HEK293T (cell line): ENCODE measurements around the gene STPG3.

Source experiments
- CTCF ChIA-PET: fragments of 350-600 bp; formaldehyde crosslinking; extraction: SDS; loops from one replicate; lab custom pipeline; 2021; ENCODE audit warnings: antibody characterized with exemption, inconsistent platforms; lab: Yijun Ruan, JAX
- POLR2A ChIA-PET: fragments of 350-600 bp; formaldehyde crosslinking; extraction: SDS; loops from one replicate; lab custom pipeline; 2020; ENCODE audit warnings: antibody characterized with exemption, inconsistent platforms; lab: Yijun Ruan, JAX
- DNase-seq: peaks from one replicate; pipeline ENCODE4 v3.0.0; 2012; ENCODE audit warnings: mixed read lengths; ENCODE audit errors: extremely low spot score
- ARNT ChIP-seq: fragments of 450-650 bp; IDR thresholded peaks from 2 replicates; pipeline ENCODE4 v1.6.1; 2017; ENCODE audit warnings: mild to moderate bottlenecking
- BHLHE40 ChIP-seq: fragments of 450-650 bp; IDR thresholded peaks from 2 replicates; pipeline ENCODE4 v1.6.1; 2016; ENCODE audit warnings: mild to moderate bottlenecking, moderate library complexity, borderline replicate concordance
- CTBP1 ChIP-seq: fragments of 450-650 bp; IDR thresholded peaks from 2 replicates; pipeline ENCODE4 v1.6.1; 2016; ENCODE audit warnings: borderline replicate concordance
- ELF4 ChIP-seq: fragments of 450-650 bp; IDR thresholded peaks from 2 replicates; pipeline ENCODE4 v1.6.1; 2017; ENCODE audit warnings: antibody characterized with exemption
- FOXA1 ChIP-seq: fragments of 450-650 bp; IDR thresholded peaks from 2 replicates; pipeline ENCODE4 v1.6.1; 2016; ENCODE audit warnings: mild to moderate bottlenecking
- FOXK2 ChIP-seq: fragments of 450-650 bp; IDR thresholded peaks from 2 replicates; pipeline ENCODE4 v1.6.1; 2016; ENCODE audit warnings: mild to moderate bottlenecking
- FOXM1 ChIP-seq: fragments of 450-650 bp; IDR thresholded peaks from 2 replicates; pipeline ENCODE4 v1.6.1; 2017; ENCODE audit warnings: mild to moderate bottlenecking, borderline replicate concordance
- HDGF ChIP-seq: fragments of 450-650 bp; IDR thresholded peaks from 2 replicates; pipeline ENCODE4 v1.6.1; 2017; ENCODE audit warnings: antibody characterized with exemption, borderline replicate concordance
- L3MBTL2 ChIP-seq: fragments of 450-650 bp; conservative IDR thresholded peaks from 2 replicates; pipeline ENCODE4 v1.6.1; 2016; ENCODE audit warnings: mild to moderate bottlenecking
- LEF1 ChIP-seq: fragments of 450-650 bp; IDR thresholded peaks from 2 replicates; pipeline ENCODE4 v1.6.1; 2017; ENCODE audit warnings: mild to moderate bottlenecking, borderline replicate concordance
- NFRKB ChIP-seq: fragments of 450-650 bp; IDR thresholded peaks from 2 replicates; pipeline ENCODE4 v1.6.1; 2016; ENCODE audit warnings: mild to moderate bottlenecking, moderate library complexity
- PKNOX1 ChIP-seq: fragments of 450-650 bp; IDR thresholded peaks from 2 replicates; pipeline ENCODE4 v1.6.1; 2016
- SP1 ChIP-seq: fragments of 450-650 bp; IDR thresholded peaks from 2 replicates; pipeline ENCODE4 v1.6.1; 2017
- SUZ12 ChIP-seq: fragments of 450-650 bp; IDR thresholded peaks from 2 replicates; pipeline ENCODE4 v1.6.1; 2016; ENCODE audit warnings: mild to moderate bottlenecking
- TARDBP ChIP-seq: fragments of 450-650 bp; IDR thresholded peaks from 2 replicates; pipeline ENCODE4 v1.6.1; 2016
- ZNF384 ChIP-seq: fragments of 450-650 bp; IDR thresholded peaks from 2 replicates; pipeline ENCODE4 v1.6.1; 2016

The STPG3 gene

GRCh38 chr9:137211532-137211931, 39.6 kb upstream of the STPG3 start:
- POLR2A ChIA-PET, result interaction anchor here (0.6 to 1.1 kb wide), 2 partner anchors 9 to 11 kb away, joined by 3 to 5 read pairs; partner anchors contain the start of gene RNF208
- no peak for DNase-seq

DNA sequence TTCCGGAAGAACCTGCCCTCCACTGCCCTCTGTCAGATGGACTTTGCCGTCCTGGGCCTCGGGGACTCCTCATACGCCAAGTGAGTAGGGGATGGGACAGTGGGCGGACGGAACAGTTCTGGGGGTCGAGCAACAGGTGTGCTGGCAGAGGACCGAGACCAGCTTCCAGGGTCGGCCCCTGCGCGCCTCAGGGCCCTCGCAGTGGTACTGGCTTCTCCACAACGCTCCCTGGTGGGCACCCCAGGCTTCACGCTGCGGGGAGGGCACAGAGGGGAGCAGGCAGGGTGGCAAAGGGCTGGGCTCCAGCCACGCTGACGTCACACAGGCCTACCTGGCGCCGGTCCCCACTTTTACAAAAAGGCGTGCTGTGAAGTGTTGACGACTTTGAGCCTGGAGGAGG, 38.6 kb upstream of the STPG3 start:
- POLR2A ChIA-PET, result interaction anchor here (1.0 to 1.5 kb wide), 3 partner anchors 10 to 23 kb away, joined by 3 to 5 read pairs (median 3); partner anchors contain the start of gene RNF208
- no peak for DNase-seq
- TF ChIP-seq SP1 (no peak), L3MBTL2 (no peak), FOXM1 (no peak), CTBP1 (no peak), FOXA1 (no peak), BHLHE40 (no peak), NFRKB (no peak), PKNOX1 (no peak), FOXK2 (no peak), HDGF (no peak), LEF1 (no peak), TARDBP (no peak), ARNT (no peak), ELF4 (no peak), SUZ12 (no peak), ZNF384 (no peak)
- CTCF ChIA-PET, result no interaction called here

More at GRCh38 chr9:137211532-137211931, 39.6 kb upstream of the STPG3 start:
- CTCF ChIA-PET, result no interaction called here
- TF ChIP-seq LEF1 (no peak), TARDBP (no peak), FOXA1 (no peak), HDGF (no peak), FOXM1 (no peak), ARNT (no peak), FOXK2 (no peak), CTBP1 (no peak), PKNOX1 (no peak), NFRKB (no peak), SP1 (no peak), L3MBTL2 (no peak)

DNA sequence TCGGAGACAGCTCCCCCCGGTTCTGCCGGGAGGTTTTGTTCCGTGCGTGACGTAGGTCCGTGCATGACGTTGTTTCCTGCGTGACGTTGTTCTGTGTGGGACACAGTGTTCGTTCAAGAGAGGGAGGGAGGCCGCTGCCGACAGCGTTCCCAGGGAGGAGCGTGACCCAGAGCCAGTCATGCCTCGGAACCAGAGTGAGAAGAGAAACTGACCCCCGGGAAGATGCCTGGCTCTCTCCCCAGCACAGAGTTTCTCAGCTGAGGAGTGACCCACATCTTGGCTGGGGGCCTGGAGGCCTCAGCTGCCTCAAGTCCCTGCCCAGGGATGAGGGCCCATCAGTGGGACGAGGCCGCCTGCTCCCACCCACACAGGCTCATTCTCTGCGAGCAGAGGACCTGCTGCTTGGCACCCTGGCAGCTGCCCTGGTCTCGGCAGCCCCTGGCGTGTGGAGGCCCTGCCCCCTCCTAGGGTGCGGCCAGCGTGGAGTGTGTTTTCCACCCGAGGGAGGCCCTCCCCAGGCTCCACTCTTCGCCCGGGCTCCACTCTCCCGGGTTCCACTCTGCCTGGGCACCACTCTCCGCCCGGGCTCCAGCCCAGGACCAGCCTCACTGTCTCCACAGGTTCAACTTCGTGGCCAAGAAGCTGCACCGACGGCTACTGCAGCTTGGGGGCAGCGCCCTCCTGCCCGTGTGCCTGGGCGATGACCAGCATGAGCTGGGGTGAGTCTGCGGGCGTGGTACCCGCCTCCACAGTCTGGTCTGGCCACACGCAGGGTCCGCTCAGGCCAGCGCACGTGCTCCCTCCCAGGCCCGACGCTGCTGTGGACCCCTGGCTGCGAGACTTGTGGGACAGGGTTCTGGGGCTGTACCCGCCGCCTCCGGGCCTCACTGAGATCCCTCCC, 37.7 kb upstream of the STPG3 start:
- no peak for TF ChIP-seq FOXK2
- TF ChIP-seq CTBP1, result no peak
- TF ChIP-seq FOXM1, result no peak
- TF ChIP-seq NFRKB, result no peak
- TF ChIP-seq BHLHE40, result no peak
- no peak for TF ChIP-seq FOXA1
- no peak for TF ChIP-seq PKNOX1
- TF ChIP-seq ARNT, result no peak
- no peak for TF ChIP-seq ELF4
- TF ChIP-seq LEF1, result no peak
- TF ChIP-seq SP1, result no peak
- TF ChIP-seq TARDBP, result no peak
- no peak for DNase-seq

DNA sequence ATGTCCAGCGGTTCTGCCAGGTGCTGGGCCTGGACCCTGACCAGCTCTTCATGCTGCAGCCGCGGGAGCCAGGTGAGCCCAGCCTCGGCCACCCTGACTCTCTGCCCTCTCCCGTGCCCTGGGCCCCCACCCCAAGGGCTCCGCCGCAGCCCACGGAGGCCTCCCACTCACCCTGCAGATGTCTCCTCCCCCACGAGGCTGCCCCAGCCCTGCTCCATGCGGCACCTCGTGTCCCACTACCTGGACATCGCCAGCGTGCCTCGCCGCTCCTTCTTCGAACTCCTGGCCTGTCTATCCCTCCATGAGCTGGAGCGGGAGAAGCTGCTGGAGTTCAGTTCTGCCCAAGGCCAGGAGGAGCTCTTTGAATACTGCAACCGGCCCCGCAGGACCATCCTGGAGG, 36.5 kb upstream of the STPG3 start:
- DNase-seq, result no peak
- TF ChIP-seq LEF1 (no peak), FOXA1 (no peak), L3MBTL2 (no peak), CTBP1 (no peak), FOXK2 (no peak), PKNOX1 (no peak), ARNT (no peak), HDGF (no peak), FOXM1 (no peak), NFRKB (no peak), SUZ12 (no peak), ZNF384 (no peak), BHLHE40 (no peak), TARDBP (no peak), SP1 (no peak)
- CTCF ChIA-PET, result interaction anchor here (1.4 to 2.0 kb wide), 2 partner anchors 8 to 22 kb away, joined by 5 to 6 read pairs; no protein-coding TSS in a partner anchor
- POLR2A ChIA-PET, result interaction anchor here (0.7 to 3.8 kb wide), 3 partner anchors 10 to 20 kb away, joined by 4 to 16 read pairs (median 7); partner anchors contain the start of genes NDOR1, TMEM203 and TPRN

More for the DNA sequence above, 37.7 kb upstream of the STPG3 start:
- ChIA-PET POLR2A (interaction anchor here (1.0 to 2.0 kb wide), 3 partner anchors 10 to 24 kb away, joined by 3 to 7 read pairs (median 3); partner anchors contain the start of gene TPRN), CTCF (interaction anchor here (1.4 to 2.0 kb wide), 2 partner anchors 10 to 23 kb away, joined by 5 to 6 read pairs; no protein-coding TSS in a partner anchor)
